Nephron (organoid): ENCODE results near the gene TSPAN13.

ENCODE experiments used
- H3K27ac Mint-ChIP-seq, 3 experiments: 2 replicates each; pipeline ENCODE4 v1.8.0; 2020; ENCODE audit warnings: mixed read lengths in 3 of 3, mild to moderate bottlenecking in 2 of 3, moderate library complexity in 1 of 3
- H3K27me3 Mint-ChIP-seq: 2 replicates; pipeline ENCODE4 v1.8.0; 2021; ENCODE audit warnings: low read depth, mild to moderate bottlenecking, moderate library complexity, mixed read lengths
- H3K36me3 Mint-ChIP-seq: 2 replicates; pipeline ENCODE4 v1.8.0; 2020; ENCODE audit warnings: low read depth, mixed read lengths
- H3K4me1 Mint-ChIP-seq: 2 replicates; pipeline ENCODE4 v1.8.0; 2020; ENCODE audit warnings: mixed read lengths
- H3K4me3 Mint-ChIP-seq, 3 experiments: 2 replicates each; pipeline ENCODE4 v1.8.0; 2020; ENCODE audit warnings: mild to moderate bottlenecking in 3 of 3, mixed read lengths in 3 of 3, moderate library complexity in 2 of 3
- H3K9me3 Mint-ChIP-seq: 2 replicates; pipeline ENCODE4 v1.8.0; 2020; ENCODE audit warnings: mixed read lengths
- CTCF ChIP-seq, 3 experiments: fragments of 200-600 bp; sonication (generic); IDR thresholded peaks; one replicate each; pipeline ENCODE4 v1.5.0; 2021; ENCODE audit warnings: antibody characterized with exemption in 3 of 3; ENCODE audit not compliant: unreplicated experiment in 3 of 3

Gene TSPAN13

GRCh38 chr7:16747102-16747501, 6.5 kb upstream of the TSPAN13 start:
- H3K27me3 Mint-ChIP-seq: peaks cover 29% of the 10 kb centered on the region
- peak overlapping the region; percentile 2 to 12 (median 9) for H3K27ac Mint-ChIP-seq
- H3K9me3 Mint-ChIP-seq: no peaks in the 10 kb centered on the region
- H3K4me3 Mint-ChIP-seq: no peak overlapping the region
- no peak for TF ChIP-seq CTCF (IDR thresholded peaks at IDR 0.05; ENCODE audit: unreplicated experiment in 3 of 3)
- peaks cover 9% of the 10 kb centered on the region for H3K4me1 Mint-ChIP-seq
- no peaks in the 10 kb centered on the region for H3K36me3 Mint-ChIP-seq

DNA sequence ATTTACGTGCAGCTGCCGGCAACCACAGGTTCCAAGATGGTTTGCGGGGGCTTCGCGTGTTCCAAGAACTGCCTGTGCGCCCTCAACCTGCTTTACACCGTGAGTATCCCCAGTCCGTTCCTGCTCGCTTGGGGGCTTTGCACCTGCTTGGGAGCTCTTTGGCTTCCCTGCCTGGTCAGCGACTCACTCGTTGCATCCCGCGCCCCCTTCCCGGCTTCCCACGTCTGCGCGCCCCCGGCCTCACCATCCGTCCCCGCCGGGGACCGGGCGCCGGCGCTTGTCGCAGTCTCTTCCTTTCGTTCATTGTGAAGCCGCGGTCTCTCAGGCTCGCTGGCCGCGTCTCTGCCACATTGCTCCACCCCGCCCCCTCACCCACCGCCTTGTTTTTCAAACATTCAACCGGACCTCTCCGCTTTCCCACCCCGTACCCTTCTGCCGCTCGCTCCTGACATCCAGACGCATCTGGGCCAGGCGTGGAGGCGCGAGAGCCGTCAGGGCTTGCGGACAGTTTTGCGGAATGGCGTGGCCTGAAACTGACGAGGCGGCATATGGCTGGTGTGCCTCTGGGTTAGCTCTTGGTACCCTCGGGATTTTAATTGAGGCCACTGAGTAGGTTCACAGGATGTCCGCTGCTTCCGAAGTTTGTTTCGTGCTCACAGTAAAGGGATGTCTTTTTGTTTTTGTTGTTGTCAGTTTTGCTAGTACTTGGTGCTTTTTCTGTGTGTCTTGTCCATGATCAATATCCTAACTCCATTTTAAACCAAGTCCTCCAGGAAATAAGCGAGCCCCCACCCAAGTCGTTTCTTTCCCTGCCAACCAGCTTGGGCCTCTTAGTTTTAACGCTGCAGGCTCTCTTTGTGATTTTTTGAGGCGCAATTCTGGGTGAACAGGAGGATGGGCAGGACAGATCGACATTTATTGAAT, 639 bp downstream of the TSPAN13 start:
- peak overlapping the region; percentile 87 to 92 (median 90) for H3K4me3 Mint-ChIP-seq
- peaks cover 50% of the 10 kb centered on the region for H3K27me3 Mint-ChIP-seq
- H3K9me3 Mint-ChIP-seq: no peaks in the 10 kb centered on the region
- no peak for TF ChIP-seq CTCF (IDR thresholded peaks at IDR 0.05; ENCODE audit: unreplicated experiment in 3 of 3)
- no peaks in the 10 kb centered on the region for H3K36me3 Mint-ChIP-seq
- H3K4me1 Mint-ChIP-seq: peaks cover 28% of the 10 kb centered on the region
- H3K27ac Mint-ChIP-seq: peak overlapping the region; percentile 24 to 65 (median 31)

DNA sequence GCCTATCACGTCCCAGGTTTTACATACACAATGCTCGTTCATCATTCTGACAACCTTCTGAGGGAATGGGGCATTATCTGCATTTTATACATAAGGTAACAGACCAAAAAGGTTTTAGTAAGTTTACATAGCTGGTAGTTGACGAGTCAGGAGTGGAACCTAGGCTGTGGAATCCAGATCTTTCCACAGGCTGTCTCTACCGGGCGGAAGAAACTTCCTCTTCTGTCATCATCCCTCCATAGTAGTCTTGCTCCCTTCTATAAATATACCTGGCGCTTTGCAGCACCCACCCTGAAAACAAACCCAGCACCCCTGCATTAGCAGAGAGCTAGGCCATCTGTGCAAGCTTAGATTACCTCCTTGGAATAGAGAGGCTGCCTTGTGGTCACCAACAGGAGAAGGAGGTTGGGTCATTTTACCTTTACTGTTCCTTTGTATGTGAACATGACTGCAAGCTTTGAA, 1.3 kb downstream of the TSPAN13 start:
- no peaks in the 10 kb centered on the region for H3K9me3 Mint-ChIP-seq
- no peak for TF ChIP-seq CTCF (IDR thresholded peaks at IDR 0.05; ENCODE audit: unreplicated experiment in 3 of 3)

DNA sequence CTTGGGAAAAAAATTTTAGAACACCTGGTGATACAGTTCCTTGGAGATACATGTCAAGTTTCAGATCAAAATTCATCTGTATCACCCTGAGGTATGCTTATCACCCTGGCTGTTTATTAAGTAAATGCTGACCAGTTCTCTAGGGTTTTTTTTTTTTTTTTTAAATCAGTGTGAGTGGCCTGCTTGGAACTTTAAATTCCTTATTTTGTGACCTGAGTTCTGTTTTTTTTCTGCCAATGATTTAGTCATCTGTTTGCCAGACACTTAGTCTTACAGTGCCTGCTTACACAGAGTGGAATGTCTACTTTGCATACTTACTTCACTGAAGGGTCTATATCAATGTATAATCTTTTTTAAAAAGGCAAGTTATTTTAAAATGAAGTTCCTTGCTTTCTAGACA, 1.8 kb downstream of the TSPAN13 start:
- Mint-ChIP-seq H3K27me3 (peaks cover 47% of the 10 kb centered on the region), H3K4me3 (peak overlapping the region; percentile 87 to 92 (median 90)), H3K9me3 (no peaks in the 10 kb centered on the region), H3K27ac (peak overlapping the region; percentile 24 to 65 (median 31)), H3K36me3 (no peaks in the 10 kb centered on the region), H3K4me1 (peaks cover 28% of the 10 kb centered on the region)
- no peak for TF ChIP-seq CTCF (IDR thresholded peaks at IDR 0.05; ENCODE audit: unreplicated experiment in 3 of 3)

More for the DNA sequence above, 1.3 kb downstream of the TSPAN13 start:
- H3K27ac Mint-ChIP-seq: peak overlapping the region; percentile 24 to 65 (median 31)
- H3K4me3 Mint-ChIP-seq: peak overlapping the region; percentile 87 to 92 (median 90)
- peaks cover 28% of the 10 kb centered on the region for H3K4me1 Mint-ChIP-seq
- peaks cover 52% of the 10 kb centered on the region for H3K27me3 Mint-ChIP-seq
- no peaks in the 10 kb centered on the region for H3K36me3 Mint-ChIP-seq

DNA sequence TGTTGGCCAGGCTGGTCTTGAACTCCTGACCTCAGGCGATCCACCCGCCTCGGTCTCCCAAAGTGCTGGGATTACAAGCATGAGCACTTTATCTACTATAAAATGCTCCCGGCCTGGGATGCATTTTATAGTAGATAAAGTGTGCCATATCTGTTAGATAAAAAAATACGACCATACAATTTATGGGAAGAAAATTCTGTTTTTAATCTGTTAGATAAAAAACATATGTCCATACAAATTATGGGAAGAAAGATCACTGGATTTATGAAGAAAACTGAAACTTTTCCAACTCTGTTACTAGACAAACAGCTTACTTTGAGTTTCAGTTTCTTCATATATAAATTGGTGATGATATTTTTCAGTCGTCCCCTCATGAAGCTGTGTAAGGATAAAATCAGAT, 4.5 kb downstream of the TSPAN13 start:
- H3K9me3 Mint-ChIP-seq: no peaks in the 10 kb centered on the region
- H3K27me3 Mint-ChIP-seq: peaks cover 36% of the 10 kb centered on the region
- H3K36me3 Mint-ChIP-seq: no peaks in the 10 kb centered on the region
- no peak overlapping the region for H3K27ac Mint-ChIP-seq
- no peak overlapping the region for H3K4me3 Mint-ChIP-seq
- TF ChIP-seq CTCF (IDR thresholded peaks at IDR 0.05; ENCODE audit: unreplicated experiment in 3 of 3): no peak
- peaks cover 27% of the 10 kb centered on the region for H3K4me1 Mint-ChIP-seq
